Tibial nerve (tissue), 4 donors: ENCODE data around the gene INSIG1. TPM values are rescaled to one million over a fixed set of nuclear protein-coding genes. Genes with fewer than 3 reads are reported as not detected.

ENCODE experiments used
- DNase-seq, 2 donors: peaks; one replicate each; pipeline ENCODE4 v3.0.0-alpha.2; 2019; ENCODE audit warnings: low spot score in 2 of 2
- H3K27ac ChIP-seq, 4 donors: fragments of 200-600 bp; sonication (generic) in 3 of 4; one replicate each; pipeline ENCODE4 v1.5.1; 2017 to 2019; ENCODE audit warnings: mild to moderate bottlenecking in 1 of 4
- H3K27me3 ChIP-seq, 2 donors: fragments of 200-600 bp; sonication (generic) in 1 of 2; one replicate each; pipeline versions ENCODE4 v1.5.1 to v1.6.0; 2017 to 2019
- H3K36me3 ChIP-seq, 3 donors: fragments of 200-600 bp; sonication (generic); one replicate each; pipeline ENCODE4 v1.5.1; 2018 to 2019
- H3K4me1 ChIP-seq, 4 donors: fragments of 200-600 bp; sonication (generic) in 3 of 4; one replicate each; pipeline ENCODE4 v1.5.1; 2017 to 2019
- H3K4me3 ChIP-seq, 4 donors: fragments of 200-600 bp; sonication (generic) in 3 of 4; one replicate each; pipeline ENCODE4 v1.5.1; 2017 to 2019; ENCODE audit warnings: mild to moderate bottlenecking in 1 of 4, moderate library complexity in 1 of 4
- H3K9me3 ChIP-seq, 4 donors: fragments of 200-600 bp; sonication (generic) in 3 of 4; one replicate each; pipeline ENCODE4 v1.5.1; 2017 to 2019
- CTCF ChIP-seq, 5 experiments: fragments of 200-600 bp in 3 of 5; fragments of 450-650 bp in 2 of 5; sonication (generic) in 3 of 5; IDR thresholded peaks; one replicate each; pipeline ENCODE4 v1.5.1; 2016 to 2019; ENCODE audit warnings: antibody characterized with exemption in 5 of 5, mild to moderate bottlenecking in 3 of 5, moderate library complexity in 2 of 5
- EP300 ChIP-seq, 2 donors: sonication (generic); formaldehyde crosslinking; IDR thresholded peaks; one replicate each; pipeline ENCODE4 v1.6.1; 2017; ENCODE audit warnings: antibody characterized with exemption in 2 of 2, mild to moderate bottlenecking in 1 of 2
- POLR2A ChIP-seq, 2 donors: fragments of 450-650 bp; IDR thresholded peaks; one replicate each; pipeline ENCODE4 v1.6.1; 2017; ENCODE audit warnings: antibody characterized with exemption in 2 of 2, mild to moderate bottlenecking in 2 of 2, moderate library complexity in 2 of 2
- WGBS, 2 donors: methylation state at CpG; one replicate each; pipeline ENCODE4 v1.1.5; 2018; 5-methylcytosine and 5-hydroxymethylcytosine counted together
- total RNA-seq, 4 donors: library from RNA; depleted of rRNA; stranded (reverse); fragments of >200 nt; gene quantifications; one replicate each; pipeline ENCODE4 v1.1.0, GENCODE V29; 2016

The INSIG1 gene
- total RNA-seq, 4 donors from 2014 or later: 66.9 to 91.7 (median 80.5) TPM

- no peak overlapping the region for H3K27ac ChIP-seq
- no peaks in the 10 kb centered on the region for H3K9me3 ChIP-seq
- H3K4me3 ChIP-seq: no peak overlapping the region
- WGBS, 2 donors: 67 to 77% methylated on average over 13 to 14 of the region's 14 CpGs
- peaks cover 0 to 12% of the 10 kb centered on the region in 2 donors for H3K27me3 ChIP-seq
- no peak for TF ChIP-seq CTCF (IDR thresholded peaks at IDR 0.05)
- no peak for DNase-seq
- H3K36me3 ChIP-seq: no peaks in the 10 kb centered on the region
- peaks cover 0 to 8% (median 0%) of the 10 kb centered on the region in 4 donors for H3K4me1 ChIP-seq
Observed at GRCh38 chr7:155340071-155340531, 42.4 kb downstream of the INSIG1 start.

GRCh38 chr7:155340721-155341120 lies 43.0 kb downstream of the INSIG1 start:
- H3K36me3 ChIP-seq: no peaks in the 10 kb centered on the region
- no peak overlapping the region for H3K4me3 ChIP-seq
- 84 to 88% methylated on average over 9 of the region's 9 CpGs for WGBS, 2 donors
- peaks cover 0 to 16% of the 10 kb centered on the region in 2 donors for H3K27me3 ChIP-seq
- H3K9me3 ChIP-seq: no peaks in the 10 kb centered on the region
- TF ChIP-seq EP300 (IDR thresholded peaks at IDR 0.05) (no peak), CTCF (IDR thresholded peaks at IDR 0.05) (no peak), POLR2A (IDR thresholded peaks at IDR 0.05) (no peak)
- H3K4me1 ChIP-seq: peaks cover 0 to 12% (median 0%) of the 10 kb centered on the region in 4 donors
- DNase-seq: no peak
- H3K27ac ChIP-seq: no peak overlapping the region

- Histone ChIP-seq H3K36me3 (no peaks in the 10 kb centered on the region), H3K27ac (no peak overlapping the region), H3K4me1 (peaks cover 0 to 12% (median 0%) of the 10 kb centered on the region in 4 donors), H3K9me3 (no peaks in the 10 kb centered on the region), H3K4me3 (no peak overlapping the region), H3K27me3 (peaks cover 0 to 17% of the 10 kb centered on the region in 2 donors)
- no peak for DNase-seq
- no peak for TF ChIP-seq EP300 (IDR thresholded peaks at IDR 0.05)
- no peak for TF ChIP-seq CTCF (IDR thresholded peaks at IDR 0.05)
- no peak for TF ChIP-seq POLR2A (IDR thresholded peaks at IDR 0.05)
- WGBS, 2 donors: 59 to 71% methylated on average over 4 of the region's 5 CpGs
Observed at GRCh38 chr7:155341463-155341983, 43.8 kb downstream of the INSIG1 start.

GRCh38 chr7:155342313-155342712 lies 44.6 kb downstream of the INSIG1 start:
- Histone ChIP-seq H3K9me3 (no peaks in the 10 kb centered on the region), H3K4me3 (no peak overlapping the region), H3K4me1 (peaks cover 0 to 12% (median 0%) of the 10 kb centered on the region in 4 donors), H3K27ac (no peak overlapping the region), H3K36me3 (no peaks in the 10 kb centered on the region), H3K27me3 (peaks cover 0 to 10% of the 10 kb centered on the region in 2 donors)
- no peak for DNase-seq
- 72 to 76% methylated on average over 11 of the region's 11 CpGs for WGBS, 2 donors
- no peak for TF ChIP-seq EP300 (IDR thresholded peaks at IDR 0.05)
- no peak for TF ChIP-seq CTCF (IDR thresholded peaks at IDR 0.05)

- 72 to 79% methylated on average over 6 of the region's 7 CpGs for WGBS, 2 donors
- Histone ChIP-seq H3K4me3 (no peak overlapping the region), H3K9me3 (no peaks in the 10 kb centered on the region), H3K27ac (no peak overlapping the region), H3K4me1 (peaks cover 0 to 12% (median 0%) of the 10 kb centered on the region in 4 donors), H3K36me3 (no peaks in the 10 kb centered on the region), H3K27me3 (peaks cover 0 to 10% of the 10 kb centered on the region in 2 donors)
- no peak for DNase-seq
- TF ChIP-seq POLR2A (IDR thresholded peaks at IDR 0.05): no peak
- no peak for TF ChIP-seq CTCF (IDR thresholded peaks at IDR 0.05)
- TF ChIP-seq EP300 (IDR thresholded peaks at IDR 0.05): no peak
Observed at GRCh38 chr7:155343150-155343549, 45.5 kb downstream of the INSIG1 start.
